Stimulated activated naive CD8-positive, alpha-beta T cell treated with anti-CD3 and anti-CD28 coated beads, Interleukin-15, Interleukin-2, amounts not matched to agents 100 U/mL and 50 U/mL, for 24 hours (primary cell): ENCODE data around the gene TRIM72.
"Not testable (repeated sequence)": the region's sequence is repeated elsewhere in the genome, so short reads cannot be mapped to it uniquely, and the experiment has no call there.

ENCODE experiments used
- ATAC-seq: fragments of 150-1000 bp; cut with Tn5 transposase; one replicate; pipeline ENCODE4 v1.10.0; 2021
- DNase-seq: peaks from one replicate; pipeline ENCODE4 v3.0.0; 2021

TRIM72 gene

DNA sequence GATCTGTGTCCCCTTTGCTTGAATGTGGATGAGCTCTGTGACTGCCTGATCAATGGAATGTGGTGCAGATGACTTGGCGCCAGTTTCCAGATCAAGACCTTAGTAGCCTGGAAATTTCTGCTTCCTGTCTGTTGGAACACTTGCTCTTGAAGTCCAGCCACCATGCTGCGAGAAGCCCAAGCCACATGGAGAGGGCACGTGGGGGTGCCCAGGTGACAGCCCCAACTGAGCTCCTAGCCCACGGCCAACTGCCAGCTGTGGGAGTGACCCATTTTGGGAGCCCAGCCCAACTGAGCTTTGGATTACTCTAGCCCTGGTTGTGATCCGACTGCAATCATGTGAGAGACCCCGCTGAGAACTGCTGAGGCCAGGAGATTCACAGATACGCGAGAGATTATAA, 42.5 kb downstream of the TRIM72 start:
- ATAC-seq (no peak), DNase-seq (no peak)

GRCh38 chr16:31258366-31258765, 44.4 kb downstream of the TRIM72 start:
- no peak for ATAC-seq
- DNase-seq = no peak

GRCh38 chr16:31260136-31260931, 46.4 kb downstream of the TRIM72 start:
- no peak for ATAC-seq
- DNase-seq = no peak

DNA sequence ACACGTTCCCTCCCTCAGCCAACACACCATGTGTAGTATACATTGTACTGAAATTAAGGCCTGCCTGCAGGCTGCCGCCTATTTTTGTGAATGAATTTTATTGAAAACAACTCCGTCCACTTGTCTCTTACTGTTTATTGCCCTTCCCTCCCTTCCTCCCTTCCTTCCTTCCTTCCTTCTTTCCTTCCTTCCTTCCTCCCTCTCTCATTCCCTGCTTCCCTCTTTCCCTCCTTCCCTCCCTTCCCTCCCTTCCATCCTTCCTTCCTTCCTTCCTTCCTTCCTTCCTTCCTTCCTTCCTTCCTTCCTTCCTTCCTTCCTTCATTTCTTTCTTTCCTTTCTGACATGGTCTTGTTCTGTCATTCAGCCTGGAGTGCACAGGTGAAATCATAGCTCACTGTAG, 48.2 kb downstream of the TRIM72 start:
- DNase-seq (no peak), ATAC-seq (no peak)

DNA sequence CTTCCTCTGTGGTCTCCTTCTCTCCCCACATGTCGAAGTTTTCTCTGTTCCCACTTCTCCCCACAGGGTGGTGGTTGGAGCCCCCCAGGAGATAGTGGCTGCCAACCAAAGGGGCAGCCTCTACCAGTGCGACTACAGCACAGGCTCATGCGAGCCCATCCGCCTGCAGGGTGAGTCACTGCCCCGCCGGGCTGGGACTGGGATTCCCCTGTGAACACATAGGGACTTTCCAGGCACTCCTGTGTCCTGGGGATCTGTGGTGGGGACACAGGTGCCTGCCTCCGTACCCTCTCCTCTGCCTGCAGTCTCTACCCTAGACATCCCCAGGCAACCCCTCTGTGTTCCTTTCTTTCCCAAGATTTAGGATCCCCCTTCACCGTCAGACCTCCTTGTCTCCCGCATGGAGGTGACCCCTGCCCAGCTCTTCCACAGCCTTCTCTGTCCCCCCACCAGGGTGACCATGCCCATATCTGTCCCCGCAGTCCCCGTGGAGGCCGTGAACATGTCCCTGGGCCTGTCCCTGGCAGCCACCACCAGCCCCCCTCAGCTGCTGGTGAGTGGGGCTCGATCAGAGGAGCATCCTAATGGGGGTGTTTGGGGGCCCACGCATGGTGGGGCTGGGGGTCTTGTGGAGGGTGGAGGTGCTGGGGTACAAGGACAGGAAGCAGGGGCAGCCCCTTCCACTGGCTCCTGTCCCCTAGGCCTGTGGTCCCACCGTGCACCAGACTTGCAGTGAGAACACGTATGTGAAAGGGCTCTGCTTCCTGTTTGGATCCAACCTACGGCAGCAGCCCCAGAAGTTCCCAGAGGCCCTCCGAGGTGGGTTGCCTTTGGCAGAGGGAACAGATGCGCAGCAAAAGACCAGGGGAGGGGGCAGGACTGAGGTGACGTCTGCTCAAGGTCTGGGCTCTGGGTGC, 51.7 kb downstream of the TRIM72 start:
- DNase-seq = peak; percentile 85
- peak; percentile 98 for ATAC-seq

- DNase-seq (no peak), ATAC-seq (peak; percentile 19)
Measured at GRCh38 chr16:31267332-31268032, 53.6 kb downstream of the TRIM72 start.

DNA sequence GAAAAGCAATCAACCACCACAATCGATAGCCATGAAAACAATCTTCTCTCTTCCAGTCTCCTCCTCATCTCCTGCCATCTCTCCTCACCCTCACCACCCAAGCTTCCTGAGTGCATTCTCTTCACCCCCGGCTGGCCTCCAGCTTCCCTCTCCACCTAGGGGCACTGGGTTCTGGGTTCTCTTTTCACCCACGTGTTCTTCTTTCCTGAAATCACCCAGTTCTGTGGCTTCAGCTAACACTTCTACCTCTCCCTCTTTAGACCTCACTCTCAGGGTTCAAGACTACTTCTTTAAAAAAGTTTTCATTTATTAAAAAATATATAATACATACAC, 54.1 kb downstream of the TRIM72 start:
- ATAC-seq (no peak), DNase-seq (no peak)

GRCh38 chr16:31268891-31269290, 55.0 kb downstream of the TRIM72 start:
- no peak for ATAC-seq

GRCh38 chr16:31269541-31269940, 55.6 kb downstream of the TRIM72 start:
- no peak for ATAC-seq
- no peak for DNase-seq

More at GRCh38 chr16:31268891-31269290, 55.0 kb downstream of the TRIM72 start:
- no peak for DNase-seq

GRCh38 chr16:31269973-31270372, 56.1 kb downstream of the TRIM72 start:
- ATAC-seq, DNase-seq: not testable (repeated sequence)

DNA sequence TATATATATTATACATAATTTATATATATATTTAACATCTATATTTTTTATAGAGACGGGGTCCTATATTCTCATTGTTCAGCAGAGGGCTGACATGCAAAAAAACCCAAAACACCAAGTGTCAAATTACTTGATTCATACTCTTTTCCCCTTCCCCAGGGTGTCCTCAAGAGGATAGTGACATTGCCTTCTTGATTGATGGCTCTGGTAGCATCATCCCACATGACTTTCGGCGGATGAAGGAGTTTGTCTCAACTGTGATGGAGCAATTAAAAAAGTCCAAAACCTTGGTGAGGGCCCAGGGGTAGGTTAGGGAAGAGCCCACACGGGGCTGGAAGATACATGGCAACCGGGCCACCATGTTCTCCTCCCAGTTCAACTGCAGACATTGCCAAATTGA, 56.9 kb downstream of the TRIM72 start:
- ATAC-seq = no peak
- DNase-seq = no peak

DNA sequence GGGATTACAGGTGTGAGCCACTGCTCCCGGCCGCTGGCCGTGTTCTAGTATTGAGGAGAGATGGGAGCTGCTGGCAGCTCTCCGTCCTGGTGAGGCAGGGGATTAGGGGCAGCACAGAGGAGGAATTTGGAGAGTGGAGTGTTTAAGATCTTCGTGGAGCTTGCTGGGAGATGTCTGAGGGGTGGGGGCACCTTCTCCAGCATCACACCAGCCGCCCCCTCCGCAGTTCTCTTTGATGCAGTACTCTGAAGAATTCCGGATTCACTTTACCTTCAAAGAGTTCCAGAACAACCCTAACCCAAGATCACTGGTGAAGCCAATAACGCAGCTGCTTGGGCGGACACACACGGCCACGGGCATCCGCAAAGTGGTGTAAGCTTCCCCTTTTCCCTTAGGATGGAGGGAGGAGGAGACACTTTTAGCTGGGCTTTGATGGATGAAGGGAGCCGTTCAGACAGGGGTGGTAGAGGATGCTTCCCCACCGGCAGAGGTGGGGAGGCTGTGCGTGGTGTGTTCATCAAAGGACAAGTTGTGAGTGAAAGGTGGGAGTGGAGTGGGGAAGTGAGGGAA, 57.8 kb downstream of the TRIM72 start:
- ATAC-seq (no peak), DNase-seq (no peak)

- ATAC-seq (no peak), DNase-seq (no peak)
Measured at GRCh38 chr16:31273187-31273586, 59.3 kb downstream of the TRIM72 start.

DNA sequence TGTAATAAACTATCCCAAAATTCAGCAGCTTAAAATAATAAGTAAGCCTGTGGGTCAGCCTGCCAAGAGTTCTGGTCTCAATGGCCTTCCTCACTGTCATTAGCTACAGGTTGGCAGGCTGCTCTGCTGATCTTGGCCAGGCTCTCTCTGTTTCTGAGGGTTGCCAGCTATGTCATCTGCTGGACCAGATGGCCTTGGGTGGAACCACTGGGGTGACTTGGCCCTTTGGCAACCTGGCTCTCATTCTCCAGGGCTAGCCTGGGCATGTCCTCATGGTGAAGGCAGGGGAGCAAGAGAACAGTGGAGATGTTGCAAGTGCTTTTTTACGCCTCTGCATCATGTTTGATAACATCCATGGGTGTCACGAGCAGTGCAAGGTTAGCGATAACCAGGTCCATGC, 59.8 kb downstream of the TRIM72 start:
- no peak for ATAC-seq
- no peak for DNase-seq

DNA sequence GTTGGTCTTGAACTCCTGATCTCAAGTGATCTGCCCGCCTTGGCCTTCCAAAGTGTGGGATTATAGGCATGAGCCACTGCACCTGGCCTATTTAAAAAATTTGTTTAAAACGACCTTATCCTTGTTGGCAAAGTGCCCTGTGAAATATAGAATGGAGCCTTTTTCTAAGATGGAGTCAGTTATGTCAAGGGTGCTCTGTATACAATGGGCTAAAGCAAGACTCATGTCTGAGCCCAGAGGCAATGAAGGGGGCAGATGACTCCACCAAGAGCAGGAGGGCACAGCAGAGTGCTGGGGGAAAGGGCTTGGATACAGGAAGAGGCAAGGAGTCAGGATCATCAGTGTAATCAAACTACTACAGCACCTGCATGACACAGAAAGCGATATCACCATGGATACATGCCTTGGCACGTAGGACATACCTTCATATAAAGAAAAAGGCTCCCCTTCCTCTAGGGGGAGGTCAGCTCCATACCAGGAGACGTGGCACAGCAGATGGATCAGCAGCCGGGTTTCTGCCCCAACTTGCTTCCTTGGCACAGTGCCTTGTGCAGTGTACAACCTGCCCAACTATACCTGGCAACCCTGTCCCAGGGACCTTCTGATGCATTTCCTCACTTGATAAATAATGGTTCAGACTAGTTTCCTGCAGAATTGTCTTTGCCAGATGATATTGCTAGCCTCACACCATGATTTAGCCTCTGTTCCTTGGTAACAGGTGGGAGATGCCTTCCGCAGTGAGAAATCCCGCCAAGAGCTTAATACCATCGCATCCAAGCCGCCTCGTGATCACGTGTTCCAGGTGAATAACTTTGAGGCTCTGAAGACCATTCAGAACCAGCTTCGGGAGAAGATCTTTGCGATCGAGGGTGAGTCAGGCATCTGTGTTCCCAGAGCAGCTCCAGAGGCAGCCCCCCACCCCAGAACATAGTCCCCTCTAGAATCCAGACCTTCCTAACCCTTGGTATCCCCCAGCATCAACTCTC, 61.2 kb downstream of the TRIM72 start:
- ATAC-seq (no peak), DNase-seq (no peak)

GRCh38 chr16:31276600-31276999, 62.7 kb downstream of the TRIM72 start:
- no peak for ATAC-seq

GRCh38 chr16:31277659-31278260, 63.8 kb downstream of the TRIM72 start:
- DNase-seq (no peak), ATAC-seq (no peak)

More at GRCh38 chr16:31276600-31276999, 62.7 kb downstream of the TRIM72 start:
- DNase-seq = no peak

DNA sequence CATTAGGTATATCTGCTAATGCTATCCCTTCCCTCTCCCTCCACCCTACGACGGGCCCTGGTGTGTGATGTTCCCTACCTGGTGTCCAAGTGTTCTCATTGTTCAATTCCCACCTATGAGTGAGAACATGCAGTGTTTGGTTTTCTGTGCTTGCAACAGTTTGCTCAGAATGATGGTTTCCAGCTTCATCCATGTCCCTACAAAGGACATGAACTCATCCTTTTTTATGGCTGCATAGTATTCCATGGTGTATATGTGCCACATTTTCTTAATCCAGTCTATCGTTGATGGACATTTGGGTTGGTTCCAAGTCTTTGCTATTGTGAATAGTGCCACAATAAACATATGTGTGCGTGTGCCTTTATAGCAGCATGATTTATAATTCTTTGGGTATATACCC, 64.9 kb downstream of the TRIM72 start:
- ATAC-seq, DNase-seq: not testable (repeated sequence)
